H1 (cell line): ENCODE results near the gene PLB1. TPM values are rescaled to one million over a fixed set of nuclear protein-coding genes. Genes with fewer than 3 reads are reported as not detected.

Source experiments
- CEBPB ChIP-seq: IDR thresholded peaks from 2 replicates; pipeline ENCODE4 v1.6.1; 2012; ENCODE audit warnings: low read depth, low read length
- CHD2 ChIP-seq: IDR thresholded peaks from 2 replicates; pipeline ENCODE4 v1.6.1; 2012; ENCODE audit warnings: low read length, improper control_type of control experiment
- KDM4A ChIP-seq: IDR thresholded peaks from one replicate; pipeline ENCODE4 v1.7.1; 2012; ENCODE audit warnings: low read depth, mild to moderate bottlenecking, moderate library complexity, low read length, inconsistent platforms; ENCODE audit not compliant: severe bottlenecking
- NANOG ChIP-seq: IDR thresholded peaks from 2 replicates; pipeline ENCODE4 v1.6.1; 2011; ENCODE audit warnings: low read length, low read depth, mild to moderate bottlenecking, inconsistent platforms; ENCODE audit not compliant: insufficient read depth, poor library complexity, severe bottlenecking
- PHF8 ChIP-seq: fragments of 200-600 bp; sonication (generic); conservative IDR thresholded peaks from 2 replicates; pipeline ENCODE4 v1.7.1; 2012; ENCODE audit warnings: low read depth, mild to moderate bottlenecking, inconsistent platforms, low read length, moderate library complexity
- SRF ChIP-seq: IDR thresholded peaks from 2 replicates; pipeline ENCODE4 v1.6.1; 2011; ENCODE audit warnings: mild to moderate bottlenecking, low read depth, low read length, moderate library complexity
- polyA plus RNA-seq, 7 experiments: library from polyadenylated mRNA; depleted of rRNA in 3 of 7; stranded (reverse) in 5 of 7; unstranded in 2 of 7; fragments of >200 nt in 5 of 7; fragments of 200-250 nt in 2 of 7; gene quantifications; 1 replicate in 5 of 7; 2 replicates in 1 of 7; 4 replicates in 1 of 7; pipeline versions ENCODE4 v1.2.1 to v1.2.3, GENCODE V29; 2011 to 2013; ENCODE audit warnings: missing spikeins in 2 of 7, mixed read lengths in 2 of 7
- total RNA-seq: library from RNA; stranded (reverse); fragmentation: NEBNext Ultra II Directional; extraction: Animal tissue kit (Norgen Biotek cat#: 25700); gene quantifications from 2 replicates; pipeline ENCODE4 v1.2.1, GENCODE V29; 2021

The PLB1 gene
- total and polyA plus RNA-seq, 2 of the 8 experiments (the other 6 are each of a cell fraction or from before 2014, with no cell fraction given) = 0.20 to 0.36 TPM

DNA sequence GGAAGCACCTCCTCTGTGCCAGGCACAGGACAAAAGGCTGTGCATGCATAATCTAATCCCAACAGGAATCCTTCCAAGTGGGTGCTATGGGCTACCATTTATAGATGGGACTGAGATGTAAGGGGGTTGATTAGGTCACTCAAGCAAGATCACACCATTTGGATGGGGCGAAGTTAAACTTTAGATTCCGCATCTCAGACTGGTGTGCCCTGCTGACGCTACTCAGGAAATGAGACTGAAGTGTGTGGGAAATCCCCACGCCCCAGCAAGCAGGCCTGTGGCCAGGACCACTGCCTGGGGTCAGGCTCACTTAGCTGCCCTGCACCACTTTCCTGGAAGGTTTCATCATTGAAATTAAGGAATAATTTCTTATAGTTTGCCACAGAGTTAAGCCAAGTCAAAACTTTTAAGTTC, 185.3 kb downstream of the PLB1 start (continued):
- TF ChIP-seq CHD2 = no peak
- no peak for TF ChIP-seq NANOG
- no peak for TF ChIP-seq PHF8
- no peak for TF ChIP-seq CEBPB
- TF ChIP-seq KDM4A = no peak
- no peak for TF ChIP-seq SRF
